GM21515 (cell line): ENCODE data around the gene PRSS27.
"Not testable (repeated sequence)": the region's sequence is repeated elsewhere in the genome, so short reads cannot be mapped to it uniquely, and the experiment has no call there.

Source experiments
- ATAC-seq: cut with Tn5 transposase; IDR thresholded peaks from one replicate; pipeline ENCODE4 v1.9.1; 2021; ENCODE audit not compliant: unreplicated experiment

The PRSS27 gene

DNA sequence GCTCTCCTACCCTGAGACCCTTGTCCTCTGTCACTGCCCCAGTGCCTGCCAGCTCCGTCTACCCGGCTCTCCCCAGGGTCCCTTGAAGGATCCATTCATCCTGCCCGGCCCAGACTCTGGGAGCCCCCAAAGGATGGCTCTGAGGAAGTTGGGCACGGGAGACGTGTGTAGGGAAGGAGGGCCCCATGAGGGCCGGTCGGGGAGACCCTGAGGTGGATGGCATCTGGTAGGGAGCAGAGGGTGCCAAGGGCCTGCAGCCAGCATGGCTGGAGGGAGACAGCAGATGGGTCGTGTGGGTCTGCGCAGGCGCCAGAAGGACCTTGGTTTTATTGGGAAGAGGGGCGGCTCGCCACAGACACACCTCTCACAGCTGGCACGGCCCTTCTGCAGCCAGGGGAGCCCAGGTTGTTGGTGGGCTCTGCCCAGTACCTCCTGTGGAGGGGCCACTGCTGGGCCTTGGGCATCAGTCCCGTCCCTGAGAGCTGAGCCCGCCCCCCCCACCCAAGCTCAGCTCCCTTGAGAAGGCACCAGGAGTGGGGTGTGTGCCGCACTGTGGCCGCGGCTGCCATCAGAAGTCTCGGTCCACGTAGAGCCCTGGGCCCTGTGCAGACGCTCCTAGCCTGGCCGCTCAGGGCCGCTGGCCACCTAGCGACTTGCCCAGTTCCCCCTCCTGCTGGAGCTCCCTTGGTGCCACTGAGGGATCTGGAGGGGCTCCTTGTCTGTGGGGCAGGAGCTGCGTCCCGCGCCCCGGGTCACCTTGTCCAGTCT is 21.7 kb downstream of the PRSS27 start:
- ATAC-seq, result no peak

DNA sequence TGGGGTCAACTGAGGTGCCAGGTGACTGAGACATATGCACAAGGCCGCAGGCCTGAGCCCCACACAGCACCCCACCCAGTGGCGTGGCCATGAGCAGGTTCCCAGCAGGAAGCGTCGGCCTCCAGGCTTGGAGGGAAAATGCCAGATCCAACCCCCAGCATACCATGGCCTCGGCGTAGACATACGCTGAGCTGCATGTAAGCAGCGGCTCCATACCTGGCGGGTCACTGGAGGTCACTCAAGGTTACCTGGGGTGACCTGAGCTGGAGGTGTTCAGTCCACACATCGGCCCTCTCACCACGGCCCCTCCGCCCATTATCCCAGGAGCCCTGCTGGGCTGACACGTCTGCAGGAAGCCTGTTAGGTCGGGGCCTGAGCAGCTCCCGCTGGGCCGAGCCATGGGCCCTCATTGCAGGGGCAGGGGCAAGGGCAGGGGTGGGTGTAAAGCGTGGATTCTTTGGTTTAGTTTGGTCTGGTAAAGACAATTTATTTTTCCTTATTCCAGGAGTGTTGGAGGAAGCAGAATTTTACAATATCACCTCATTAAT is 22.5 kb downstream of the PRSS27 start:
- no peak for ATAC-seq

DNA sequence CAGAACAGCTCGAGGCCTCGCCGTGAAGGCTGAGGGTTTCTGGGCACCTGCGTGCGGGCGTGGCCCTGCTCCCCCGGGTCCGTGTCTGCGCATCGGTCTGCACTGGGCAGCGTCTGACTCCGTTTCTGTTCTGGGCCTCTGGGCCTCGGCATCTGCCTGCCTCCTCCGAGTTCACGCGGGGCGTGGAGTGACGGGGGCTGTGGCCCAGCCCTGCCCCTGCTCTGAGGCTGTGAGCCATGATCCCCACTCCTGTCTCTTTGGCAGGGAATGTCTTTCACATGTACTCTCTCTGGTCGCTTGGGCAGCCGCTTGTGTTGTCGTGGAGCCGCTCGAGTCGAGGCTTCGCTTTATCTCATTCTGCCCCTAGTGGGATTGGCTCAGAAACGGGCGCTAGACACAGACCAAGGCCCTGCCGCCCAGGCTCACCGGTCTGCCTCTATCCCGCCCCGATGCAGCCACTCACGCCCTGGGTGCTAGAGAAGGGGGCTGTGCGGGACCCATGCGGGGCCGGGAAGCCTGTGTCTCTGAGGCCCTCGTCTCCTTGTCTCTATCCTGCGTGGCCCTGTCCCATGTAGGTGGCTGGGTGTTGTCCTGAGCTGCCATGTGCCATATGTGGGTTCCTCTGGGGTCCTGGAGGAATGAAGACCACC is 23.3 kb downstream of the PRSS27 start:
- ATAC-seq, result not testable (repeated sequence)

DNA sequence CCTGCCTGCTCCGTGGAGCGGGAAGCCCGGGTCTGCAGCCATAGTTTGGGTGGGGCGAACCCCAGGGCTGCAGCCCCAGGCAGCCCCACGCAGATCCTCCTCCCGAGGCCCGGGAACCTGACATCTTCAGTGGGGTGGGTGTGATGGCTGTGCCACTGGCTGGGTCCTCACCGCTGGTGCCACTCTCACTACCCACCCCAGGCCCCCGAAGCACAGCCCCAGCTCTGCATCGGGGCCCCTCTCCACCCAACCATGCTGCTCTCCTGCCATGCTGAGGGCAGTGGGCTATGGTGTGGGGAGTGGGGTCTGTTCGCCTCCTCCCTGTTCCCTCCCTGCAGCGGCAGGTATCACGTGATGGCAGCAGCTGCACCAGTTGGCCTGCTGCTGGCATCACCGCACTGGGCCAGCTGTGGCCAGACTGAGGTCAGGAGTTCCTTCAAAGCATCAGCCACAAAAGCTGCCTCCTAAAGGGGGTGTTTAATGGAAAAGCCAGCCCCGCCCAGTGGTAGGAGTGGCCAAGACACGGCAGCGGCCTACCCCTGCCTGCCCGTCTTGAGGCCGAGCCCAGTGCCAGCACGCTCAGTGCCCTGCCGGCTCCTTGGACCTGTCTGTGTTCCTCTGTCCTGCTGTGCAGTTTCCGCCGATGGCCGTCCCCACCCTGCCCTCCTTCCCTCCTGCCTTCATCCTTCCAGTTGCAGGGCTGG is 26.9 kb downstream of the PRSS27 start:
- no peak for ATAC-seq

DNA sequence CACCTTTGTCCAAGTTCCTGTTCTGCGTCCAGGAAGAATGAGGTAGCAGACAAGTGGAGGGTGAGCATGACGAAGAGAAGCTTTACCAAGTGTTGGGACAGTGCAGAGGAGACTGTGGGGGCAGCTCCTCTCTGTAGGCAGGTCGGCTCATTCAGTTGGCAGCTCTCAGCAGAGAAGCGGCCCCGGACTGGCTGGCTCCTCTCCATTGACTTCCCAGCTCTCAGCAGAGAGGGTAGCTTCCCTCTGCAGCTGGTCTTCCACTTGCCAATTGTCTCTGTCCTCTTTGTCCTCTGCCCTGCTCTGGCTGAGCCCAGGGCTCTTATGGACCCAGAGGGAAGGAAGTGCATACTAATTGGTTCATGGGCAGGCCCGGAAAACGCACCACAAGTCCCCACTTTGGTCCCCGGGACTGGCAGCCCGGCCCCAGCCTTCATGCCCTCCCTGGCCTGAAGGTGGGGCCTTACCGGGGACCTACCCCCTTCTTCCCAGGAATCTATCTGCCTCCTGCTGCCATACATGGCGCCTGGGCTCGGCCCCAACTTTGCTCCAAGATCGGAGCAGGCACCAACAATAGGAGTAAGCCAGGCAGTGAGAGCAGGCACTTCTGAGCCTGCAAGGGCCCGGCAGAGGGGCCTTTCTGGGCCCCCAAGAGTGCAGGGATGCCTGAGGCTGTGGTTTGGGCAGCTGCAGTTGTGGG is 27.6 kb downstream of the PRSS27 start:
- ATAC-seq, result no peak

DNA sequence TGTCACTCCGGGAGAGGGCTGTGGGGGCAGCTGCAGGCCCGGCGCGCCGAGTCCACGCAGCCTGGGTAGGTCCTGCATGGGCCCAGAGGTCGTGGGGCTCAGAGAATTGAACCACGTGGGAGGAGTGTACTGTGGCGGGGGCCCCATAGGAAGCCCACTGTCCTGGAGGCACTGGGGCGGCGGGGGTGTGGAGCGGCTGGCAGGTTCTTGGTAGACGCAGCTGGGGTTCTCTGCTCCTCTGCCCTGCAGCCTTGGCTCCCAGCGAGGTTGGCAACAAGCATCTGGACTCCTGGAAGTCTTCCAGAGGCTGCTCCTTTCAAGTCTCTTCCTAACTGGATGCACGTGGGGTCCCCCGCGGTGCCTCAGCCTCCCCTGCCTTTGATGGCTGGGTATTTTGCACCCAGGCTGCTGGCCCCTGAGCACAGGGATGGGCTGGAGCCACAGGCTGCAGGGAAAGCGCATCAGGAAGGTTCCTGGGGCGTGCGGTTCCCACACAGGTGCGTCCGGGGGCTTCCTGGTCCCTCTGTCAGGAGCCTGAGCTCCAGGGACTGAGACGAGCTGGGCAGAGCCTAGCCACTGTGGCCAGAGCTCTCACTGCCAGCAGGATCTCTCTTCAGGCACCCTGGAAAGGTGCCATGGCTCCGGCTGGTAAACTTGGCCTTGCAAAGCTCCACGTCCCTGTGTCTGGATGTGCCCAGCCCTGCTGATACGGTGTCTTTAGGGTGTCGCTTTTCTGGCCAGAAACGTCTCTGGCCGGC is 28.4 kb downstream of the PRSS27 start:
- no peak for ATAC-seq

DNA sequence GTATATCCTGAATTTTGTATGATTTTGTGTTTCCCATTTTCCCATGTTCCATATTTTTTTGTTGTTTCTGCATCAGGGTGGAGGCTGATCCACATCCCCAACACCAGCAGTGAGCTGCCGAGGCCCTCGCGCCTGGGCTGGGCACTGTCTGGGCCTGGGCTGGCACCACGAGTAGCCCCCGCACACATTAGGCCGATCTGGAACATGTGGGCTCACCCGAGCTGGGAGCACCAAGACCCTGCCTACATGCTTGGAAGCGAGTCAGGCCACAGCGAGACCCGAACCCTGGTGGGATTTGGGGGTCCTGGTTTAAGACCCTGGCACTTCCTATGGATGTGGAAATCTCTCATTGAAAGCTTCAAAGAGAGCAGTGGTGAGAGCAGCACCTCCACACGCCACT is 29.2 kb downstream of the PRSS27 start:
- ATAC-seq, result no peak

DNA sequence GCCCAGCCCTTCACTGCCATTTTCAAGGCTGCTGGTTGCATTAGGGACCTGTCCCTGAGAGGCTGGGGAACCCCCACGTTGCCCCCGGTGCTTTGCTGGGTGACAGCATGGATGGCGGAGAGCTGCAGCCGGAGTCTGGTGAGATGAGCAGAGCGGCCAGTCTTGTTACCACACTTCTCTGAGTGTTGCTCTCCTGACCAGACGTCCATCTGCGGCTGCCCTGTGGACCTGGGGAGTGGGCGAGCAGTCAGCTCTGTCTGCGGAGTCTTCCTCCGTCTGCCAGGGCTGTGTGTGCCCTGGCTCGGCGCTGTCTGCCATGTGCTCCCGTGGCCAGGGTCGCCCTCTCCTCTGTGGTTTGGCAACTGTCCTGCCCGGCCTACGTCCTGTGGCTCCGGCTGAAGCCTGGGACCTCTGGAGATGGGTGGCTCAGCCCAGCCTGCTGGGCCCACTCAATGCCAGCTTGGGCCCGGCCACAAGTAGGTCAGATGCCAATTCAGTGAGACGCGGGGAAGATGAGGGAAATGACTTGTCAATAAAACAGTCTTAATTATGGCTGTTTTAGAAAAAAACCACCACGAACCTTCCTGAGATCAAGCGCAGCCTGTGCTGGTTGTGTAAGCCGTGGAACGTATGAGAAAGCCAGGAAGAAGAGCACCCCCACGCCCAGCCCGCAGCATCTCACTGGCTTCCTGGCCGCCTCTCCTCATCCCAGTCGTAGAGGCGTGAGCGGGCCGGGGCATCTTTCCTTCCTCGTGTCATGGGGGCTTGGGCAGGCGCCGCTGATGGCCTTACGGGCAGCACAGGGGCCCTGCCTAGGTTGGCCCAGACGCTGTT is 29.8 kb downstream of the PRSS27 start:
- ATAC-seq, result no peak

DNA sequence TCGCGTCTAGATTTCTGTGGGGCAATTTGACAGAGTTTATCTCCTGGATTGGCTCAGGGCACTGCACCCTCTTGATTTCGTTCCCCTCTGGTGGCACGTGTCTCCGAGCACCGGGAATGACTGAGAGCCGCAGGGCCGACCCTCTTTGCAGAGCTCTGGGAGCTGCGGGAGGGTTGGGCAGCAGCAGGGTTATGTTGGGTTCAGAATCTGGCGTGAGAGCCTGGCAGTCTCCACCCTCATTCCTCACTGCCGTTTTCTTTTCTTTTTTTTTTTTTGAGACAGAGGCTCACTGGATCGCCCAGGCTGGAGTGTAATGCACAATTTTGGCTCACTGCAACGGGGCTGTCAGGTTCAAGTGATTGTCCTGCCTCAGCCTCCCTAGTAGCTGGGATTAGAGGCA is 30.6 kb downstream of the PRSS27 start:
- ATAC-seq, result not testable (repeated sequence)

DNA sequence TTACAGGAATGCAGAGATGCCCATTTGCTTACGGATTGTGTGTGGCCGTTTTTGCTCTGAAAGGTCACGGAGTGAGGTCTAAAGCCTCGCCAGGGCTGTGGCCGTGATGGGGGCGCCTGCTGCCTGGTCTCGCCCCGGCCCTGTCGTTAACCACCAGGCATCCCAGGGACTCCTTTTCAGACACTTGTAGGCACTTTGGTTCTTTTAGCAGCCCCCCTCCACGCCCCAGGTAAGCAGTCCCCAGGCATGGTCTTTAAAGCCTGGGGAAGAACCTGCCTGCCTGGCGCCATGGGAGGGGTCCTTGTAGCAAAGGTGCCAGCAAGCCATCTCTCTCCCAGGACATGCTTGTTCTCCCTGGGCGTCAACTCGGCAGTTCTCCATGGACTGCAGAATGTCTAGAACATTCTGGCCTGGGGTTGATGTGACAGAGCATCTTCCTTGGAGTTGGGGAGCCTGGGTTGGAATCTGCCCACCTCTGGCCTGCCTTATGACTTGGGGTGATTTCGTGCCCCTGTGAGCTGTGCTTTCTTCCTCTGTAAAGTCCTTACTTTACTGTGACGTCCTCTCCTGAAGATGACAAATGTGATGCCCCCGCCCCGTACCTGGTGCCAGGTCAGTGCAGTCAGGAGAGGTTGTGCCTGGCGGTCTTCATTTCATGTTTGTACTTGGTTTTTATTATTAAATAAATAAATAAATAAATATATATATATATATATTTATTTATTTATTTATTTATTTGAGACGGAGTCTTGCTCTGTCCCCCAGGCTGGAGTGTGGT is 32.3 kb downstream of the PRSS27 start:
- ATAC-seq, result no peak

DNA sequence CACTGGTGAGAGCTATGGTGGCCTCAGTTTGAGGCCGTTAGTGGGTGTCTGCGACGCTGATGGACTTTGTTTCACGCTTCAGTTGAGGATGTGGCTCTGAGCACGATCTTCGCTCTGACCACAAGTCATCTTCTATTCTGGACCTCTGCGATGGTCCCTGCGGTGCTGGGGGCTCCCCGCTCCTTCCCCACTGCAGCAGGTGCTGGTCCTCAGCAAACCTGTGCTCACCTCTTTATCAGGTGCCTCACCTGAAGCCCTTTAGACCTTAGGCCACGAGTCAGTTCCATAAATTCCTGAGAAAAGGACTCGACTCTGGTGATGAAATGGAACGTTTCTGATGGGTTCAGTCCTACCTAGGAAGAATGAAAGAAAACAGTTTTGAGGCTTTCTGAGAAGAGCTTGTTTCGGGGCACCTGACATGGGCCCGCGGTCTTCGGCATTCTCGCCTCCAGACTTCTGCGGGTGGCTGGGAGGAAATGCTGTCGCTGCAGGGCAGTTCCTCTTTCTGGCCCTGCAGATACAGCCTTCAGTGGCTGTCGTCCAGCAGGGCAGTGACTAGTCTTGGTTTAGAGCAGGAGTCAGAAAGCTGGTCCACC is 33.0 kb downstream of the PRSS27 start:
- no peak for ATAC-seq

DNA sequence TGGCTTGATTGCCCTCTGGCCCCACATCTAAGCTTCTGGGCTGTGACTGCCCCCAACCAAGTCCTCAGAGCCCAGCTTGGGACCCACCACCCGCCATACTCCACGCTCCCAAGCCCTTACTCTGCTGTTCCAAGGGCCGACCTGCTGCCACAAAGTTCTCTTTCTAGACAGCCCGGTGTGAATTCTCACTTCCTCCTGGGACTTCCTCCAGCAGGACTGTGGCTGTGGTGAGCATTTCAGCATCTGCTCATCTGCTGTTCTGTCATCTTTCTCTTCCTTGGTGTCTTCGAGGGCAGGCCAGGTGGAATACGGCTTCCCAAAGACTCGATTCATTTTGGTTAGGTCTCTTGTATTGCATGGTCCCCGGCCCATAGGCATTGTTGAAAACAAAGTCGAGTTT is 33.9 kb downstream of the PRSS27 start:
- ATAC-seq, result peak; percentile 35

DNA sequence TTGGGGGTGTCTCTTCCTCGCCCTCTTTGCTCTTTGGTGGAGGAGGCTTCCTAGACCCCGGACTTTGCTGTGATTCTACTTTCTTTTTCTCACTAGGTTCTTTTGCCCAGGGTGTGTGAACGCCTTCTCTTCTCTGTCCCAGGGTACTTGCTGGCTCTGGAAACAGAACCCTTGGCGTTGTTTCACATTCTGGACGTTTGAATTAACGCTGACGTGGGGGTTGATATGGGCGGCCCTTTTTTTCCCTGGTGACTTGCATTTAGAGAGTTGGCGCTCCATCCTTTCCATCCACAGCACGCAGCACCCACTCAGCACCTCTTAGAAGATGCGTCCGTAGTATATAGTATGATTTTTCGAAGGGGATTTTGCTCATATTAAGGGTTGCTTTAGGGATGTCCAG is 37.0 kb downstream of the PRSS27 start:
- not testable (repeated sequence) for ATAC-seq

DNA sequence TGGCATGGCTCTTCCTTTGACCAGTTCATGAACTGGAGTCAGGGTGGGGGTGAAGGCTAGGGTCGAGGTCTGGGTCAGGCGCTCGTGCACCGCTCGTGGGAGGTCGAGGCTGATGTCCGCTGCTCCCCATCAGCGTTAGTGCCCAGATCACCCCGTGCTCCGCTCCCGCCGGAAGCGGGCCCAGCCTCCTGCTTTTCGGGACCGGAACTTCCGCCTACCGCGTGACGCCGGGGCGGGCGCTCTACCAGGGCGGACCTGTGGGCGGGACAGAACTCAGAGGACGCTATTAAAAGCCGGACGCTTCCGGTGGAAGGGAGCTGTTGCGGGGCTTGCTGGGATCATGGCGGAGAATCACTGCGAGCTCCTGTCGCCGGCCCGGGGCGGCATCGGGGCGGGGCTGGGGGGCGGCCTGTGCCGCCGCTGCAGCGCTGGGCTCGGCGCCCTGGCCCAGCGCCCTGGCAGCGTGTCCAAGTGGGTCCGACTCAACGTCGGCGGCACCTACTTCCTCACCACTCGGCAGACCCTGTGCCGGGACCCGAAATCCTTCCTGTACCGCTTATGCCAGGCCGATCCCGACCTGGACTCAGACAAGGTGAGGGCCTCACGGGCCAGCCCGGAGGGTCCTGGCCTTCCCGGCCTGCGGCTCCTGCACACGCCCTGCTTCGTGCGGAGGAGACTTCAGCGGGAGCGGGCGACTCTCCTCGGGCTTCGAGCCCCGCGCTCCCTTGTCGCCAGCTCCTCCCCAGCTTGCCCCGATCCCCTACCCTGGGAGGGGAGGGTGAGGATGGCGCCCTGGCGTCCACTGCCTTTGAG is 37.6 kb downstream of the PRSS27 start, which contains the start of gene KCTD5:
Gene KCTD5 (plus strand): TSS at position 315 of the 813 bp plus-strand sequence. CDS start 26 bp downstream, at position 341.
- peak; percentile 59 for ATAC-seq

DNA sequence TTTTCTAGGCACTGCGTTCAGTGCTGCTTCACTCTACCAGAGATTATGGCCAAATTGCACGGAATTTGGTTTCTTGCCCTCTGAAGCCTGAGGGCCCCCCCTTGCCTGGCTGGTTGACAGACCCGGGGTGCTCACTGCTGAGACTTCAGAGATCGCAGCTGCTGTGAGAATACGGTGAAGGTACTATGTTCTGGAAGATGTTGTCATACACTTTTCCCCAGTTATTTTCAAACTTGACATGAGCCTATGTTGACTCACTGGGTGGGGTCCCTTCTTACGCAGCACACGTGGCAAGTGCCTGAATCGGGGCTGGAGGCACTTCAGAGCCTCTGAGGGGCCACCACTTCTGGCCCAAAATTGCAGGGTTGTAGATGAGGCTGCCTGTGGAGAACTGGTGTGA is 39.7 kb downstream of the PRSS27 start:
- ATAC-seq, result not testable (repeated sequence)

DNA sequence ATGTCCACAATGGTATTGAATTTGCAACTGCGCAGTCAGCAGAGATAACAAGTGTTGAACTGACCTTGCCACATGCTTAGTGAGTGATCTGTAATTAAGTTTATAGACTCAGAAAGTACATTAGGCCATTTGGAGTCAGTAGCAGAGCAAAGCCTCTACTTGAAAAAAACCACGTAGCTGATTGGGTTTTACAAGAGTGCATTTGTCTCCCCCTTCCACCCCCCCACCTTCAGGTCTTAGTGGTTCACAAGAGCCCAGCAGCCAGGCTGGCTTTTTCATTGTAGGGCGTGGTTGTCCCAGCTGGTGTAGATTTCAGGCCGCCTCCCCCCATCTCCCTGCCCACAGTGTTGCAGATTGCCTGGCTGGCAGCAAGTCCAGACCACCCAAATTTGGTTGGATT is 40.1 kb downstream of the PRSS27 start:
- not testable (repeated sequence) for ATAC-seq

DNA sequence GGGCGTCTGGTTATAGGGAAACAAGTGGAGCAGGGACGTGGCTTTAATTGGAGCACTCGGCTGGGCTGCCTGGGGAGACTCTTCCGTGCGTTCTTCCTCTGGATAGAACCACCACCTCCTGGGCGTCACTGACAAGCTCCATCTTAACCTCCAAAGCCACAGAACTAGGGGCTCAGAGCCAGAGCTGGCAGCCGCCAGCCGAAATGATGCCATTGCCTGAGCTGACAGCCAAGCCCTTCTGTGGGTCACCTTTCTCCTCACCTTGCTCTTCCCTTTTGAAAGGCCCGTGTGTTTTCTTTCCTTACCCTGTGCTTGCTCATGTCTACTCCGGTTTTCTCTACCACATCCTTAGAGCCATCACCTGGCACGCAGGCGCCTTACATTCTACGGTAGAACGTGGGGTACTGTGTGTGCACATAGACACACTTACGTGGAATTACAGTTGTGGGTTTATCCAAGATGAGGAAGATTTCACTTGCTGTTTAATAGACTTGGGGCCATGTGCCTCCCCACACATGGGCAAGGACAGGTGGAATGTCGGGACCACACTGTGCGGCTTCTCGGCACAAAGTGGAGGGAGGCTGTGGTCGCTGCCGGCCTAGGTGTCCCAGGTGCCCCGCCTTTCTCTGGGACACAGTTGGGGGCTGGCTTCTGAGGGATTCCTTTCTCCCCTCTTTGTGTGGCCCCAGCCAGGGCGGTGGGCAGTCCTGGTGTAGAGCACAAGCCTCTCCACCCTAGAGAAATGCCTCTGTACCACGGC is 41.6 kb downstream of the PRSS27 start:
- not testable (repeated sequence) for ATAC-seq
